ENCODE results near the gene PIM2.

- TF ChIP-seq CTCF (conservative IDR thresholded peaks at IDR 0.05) (no peak), EZH2 (IDR thresholded peaks at IDR 0.05; ENCODE audit: low read depth) (no peak)
Measured at GRCh38 chrX:48903290-48903689, 15.5 kb downstream of the PIM2 start.
